ENCODE results near the gene GALNT2.

Gene GALNT2

GRCh38 chr1:230235876-230236275, 168.8 kb downstream of the GALNT2 start:
- no peak for DNase-seq (ENCODE audit: low read depth)

GRCh38 chr1:230236301-230237008, 169.4 kb downstream of the GALNT2 start:
- no peak for DNase-seq (ENCODE audit: low read depth)

- no peak for DNase-seq (ENCODE audit: low read depth)
Measured at GRCh38 chr1:230237009-230237370, 170.0 kb downstream of the GALNT2 start.

DNA sequence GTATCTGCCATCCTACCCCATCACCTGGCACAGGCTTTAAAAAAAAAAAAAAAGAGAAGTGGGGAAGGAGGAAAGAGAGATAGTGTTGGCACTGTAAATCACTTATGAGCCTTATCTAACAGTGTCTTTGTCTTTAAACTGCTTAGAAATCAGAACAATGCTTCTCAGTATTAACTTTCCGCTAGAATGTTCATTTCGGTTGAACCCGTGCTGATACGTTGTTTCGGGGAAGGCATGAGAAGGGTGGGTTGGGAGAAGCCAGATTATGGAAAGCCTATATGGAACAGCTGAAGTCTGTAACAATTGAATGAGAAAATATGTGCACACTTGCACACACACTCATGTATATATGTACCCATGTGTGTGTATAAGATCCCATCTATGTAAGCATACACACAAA, 170.8 kb downstream of the GALNT2 start:
- no peak for DNase-seq (ENCODE audit: low read depth)

DNA sequence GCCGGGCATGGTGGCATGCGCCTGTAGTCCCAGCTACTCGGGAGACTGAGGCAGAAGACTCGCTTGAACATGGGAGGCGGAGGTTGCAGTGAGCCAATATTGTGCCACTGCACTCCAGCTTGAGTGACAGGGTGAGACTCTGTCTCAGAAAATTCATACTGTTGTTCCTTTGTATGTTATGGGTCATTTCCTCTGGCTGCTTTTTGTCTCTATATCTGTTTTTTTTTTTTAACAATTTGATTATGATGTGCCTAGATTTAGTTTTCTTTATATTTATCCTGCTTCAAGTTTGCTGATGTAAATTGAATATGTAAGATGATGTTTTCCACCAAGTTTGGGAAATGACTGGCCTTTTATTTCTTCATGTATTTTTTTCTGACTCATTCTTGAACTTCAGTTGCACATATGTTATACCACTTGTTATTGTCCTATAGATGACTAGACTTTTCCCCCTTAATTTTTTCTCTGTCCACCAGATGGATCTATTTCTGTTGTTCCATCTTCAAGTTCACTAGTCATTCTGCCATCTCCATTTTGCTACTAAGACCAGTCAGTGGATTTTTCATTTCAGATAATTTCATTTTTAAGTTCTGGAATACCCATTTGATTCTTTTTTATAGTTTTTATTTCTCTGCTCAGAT, 173.5 kb downstream of the GALNT2 start:
- no peak for DNase-seq (ENCODE audit: low read depth)

DNA sequence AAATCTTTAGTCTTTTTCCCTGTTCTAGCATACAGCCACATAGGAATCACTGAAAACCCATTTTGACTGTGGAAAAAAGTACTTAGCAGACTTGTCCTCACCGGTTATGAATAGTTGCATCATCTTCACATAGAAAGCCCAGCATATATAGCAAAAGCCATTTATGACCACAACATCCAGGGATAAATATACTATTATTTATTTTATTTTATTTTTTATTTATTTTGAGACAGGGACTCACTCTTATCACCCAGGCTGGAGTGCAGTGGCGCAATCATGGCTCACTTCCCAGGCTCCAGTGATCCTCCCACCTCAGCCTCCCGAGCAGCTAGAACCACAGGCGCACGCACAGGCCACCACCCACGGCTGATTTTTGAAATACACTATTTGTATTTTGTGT, 175.3 kb downstream of the GALNT2 start:
- DNase-seq (ENCODE audit: low read depth) = no peak

DNA sequence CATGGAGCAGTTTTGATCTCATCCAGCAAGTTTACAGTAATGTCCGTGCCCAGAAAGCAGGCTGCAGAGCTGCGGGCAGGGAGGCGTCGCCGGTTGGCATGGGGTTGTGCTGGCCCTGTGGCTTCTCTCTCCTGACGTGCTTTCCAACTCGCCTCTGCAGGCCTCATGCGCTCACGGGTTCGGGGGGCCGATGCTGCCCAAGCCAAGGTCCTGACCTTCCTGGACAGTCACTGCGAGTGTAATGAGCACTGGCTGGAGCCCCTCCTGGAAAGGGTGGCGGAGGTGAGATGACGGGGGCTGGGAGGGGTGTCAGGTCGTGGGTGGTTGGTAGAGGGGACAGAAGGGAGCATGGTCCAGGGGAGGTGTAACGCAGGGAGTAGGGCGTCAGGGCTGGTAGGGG, 176.1 kb downstream of the GALNT2 start:
- DNase-seq (ENCODE audit: low read depth) = no peak

GRCh38 chr1:230243583-230244353, 176.7 kb downstream of the GALNT2 start:
- DNase-seq (ENCODE audit: low read depth) = no peak

GRCh38 chr1:230246551-230246950, 179.5 kb downstream of the GALNT2 start:
- no peak for DNase-seq (ENCODE audit: low read depth)

- DNase-seq (ENCODE audit: low read depth) = no peak
Measured at GRCh38 chr1:230248016-230248888, 181.2 kb downstream of the GALNT2 start.

- DNase-seq (ENCODE audit: low read depth) = no peak
Measured at GRCh38 chr1:230248889-230249270, 181.8 kb downstream of the GALNT2 start.

DNA sequence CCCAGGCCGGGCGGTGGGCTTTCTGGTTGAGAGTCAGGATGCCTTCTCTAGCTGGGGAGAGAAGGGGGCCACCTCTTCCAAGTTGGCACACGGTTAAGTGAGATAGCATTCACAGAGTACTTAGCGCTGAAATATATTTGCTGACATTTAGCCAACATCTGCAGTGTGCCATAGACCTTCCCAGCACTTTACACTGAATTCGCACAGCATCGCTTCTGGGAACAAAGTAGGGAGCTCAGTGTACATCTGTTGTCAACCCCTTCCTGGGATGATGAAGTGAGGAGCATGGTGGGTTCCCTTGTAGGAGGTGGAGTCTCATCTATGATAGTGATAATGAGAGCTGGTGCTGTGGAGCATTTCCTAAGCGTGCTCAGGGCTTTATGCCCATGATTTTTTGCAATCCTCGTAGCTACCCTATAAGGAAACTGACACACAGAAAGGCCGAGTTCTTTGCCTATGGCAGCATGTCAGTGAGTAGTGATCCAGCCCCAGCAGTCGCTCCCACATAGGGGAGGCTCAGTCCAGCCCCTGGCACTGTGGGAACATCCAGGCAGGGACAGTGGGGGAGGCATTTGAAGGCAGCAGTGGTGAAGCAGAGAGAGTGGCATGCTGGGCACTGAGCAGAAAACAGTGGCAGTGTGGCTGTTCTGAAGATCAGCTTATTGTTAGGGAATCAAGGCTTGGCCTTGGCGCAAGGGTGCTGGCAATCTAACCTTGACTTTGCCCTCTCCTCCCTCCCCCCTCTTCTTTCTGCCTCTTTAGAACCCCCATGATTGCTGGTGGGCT, 182.8 kb downstream of the GALNT2 start:
- no peak for DNase-seq (ENCODE audit: low read depth)

GRCh38 chr1:230250666-230251065, 183.6 kb downstream of the GALNT2 start:
- DNase-seq (ENCODE audit: low read depth) = no peak

GRCh38 chr1:230251644-230252191, 184.7 kb downstream of the GALNT2 start:
- DNase-seq (ENCODE audit: low read depth) = no peak

DNA sequence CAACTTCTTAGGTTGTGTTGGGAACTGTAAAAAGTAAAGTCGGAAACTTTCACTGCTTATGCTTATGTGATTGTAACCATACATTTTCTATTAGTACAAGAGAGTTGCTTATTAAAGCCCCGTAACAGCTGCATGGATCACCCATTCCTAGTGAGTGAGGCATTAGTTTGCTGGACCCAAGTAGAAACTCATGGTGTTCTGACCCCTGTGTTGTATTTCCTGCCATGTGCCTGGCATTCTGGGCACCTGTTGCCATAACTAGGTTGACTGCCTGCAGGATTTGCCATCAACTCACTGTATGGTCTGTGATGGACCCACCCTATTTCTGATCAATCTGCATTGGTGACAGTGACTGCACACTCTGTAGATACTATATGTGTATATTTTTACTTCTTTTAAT, 186.1 kb downstream of the GALNT2 start:
- no peak for DNase-seq (ENCODE audit: low read depth)

GRCh38 chr1:230254265-230254664, 187.2 kb downstream of the GALNT2 start:
- DNase-seq (ENCODE audit: low read depth) = no peak

DNA sequence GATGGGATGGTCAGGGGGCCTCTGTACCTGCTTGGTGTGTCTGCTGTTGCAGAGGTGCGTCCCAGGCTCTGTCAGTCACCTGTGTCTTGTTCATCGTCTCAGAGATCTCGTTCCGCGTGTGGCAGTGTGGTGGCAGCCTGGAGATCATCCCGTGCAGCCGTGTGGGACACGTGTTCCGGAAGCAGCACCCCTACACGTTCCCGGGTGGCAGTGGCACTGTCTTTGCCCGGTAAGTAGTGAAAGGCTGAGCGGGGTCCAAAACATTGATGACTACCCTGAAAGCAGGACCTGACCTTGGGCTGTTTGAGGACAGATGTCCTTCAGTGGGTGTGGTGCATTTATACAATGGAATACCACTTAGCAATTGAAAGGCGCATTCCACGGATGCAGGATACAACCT, 188.1 kb downstream of the GALNT2 start:
- no peak for DNase-seq (ENCODE audit: low read depth)

DNA sequence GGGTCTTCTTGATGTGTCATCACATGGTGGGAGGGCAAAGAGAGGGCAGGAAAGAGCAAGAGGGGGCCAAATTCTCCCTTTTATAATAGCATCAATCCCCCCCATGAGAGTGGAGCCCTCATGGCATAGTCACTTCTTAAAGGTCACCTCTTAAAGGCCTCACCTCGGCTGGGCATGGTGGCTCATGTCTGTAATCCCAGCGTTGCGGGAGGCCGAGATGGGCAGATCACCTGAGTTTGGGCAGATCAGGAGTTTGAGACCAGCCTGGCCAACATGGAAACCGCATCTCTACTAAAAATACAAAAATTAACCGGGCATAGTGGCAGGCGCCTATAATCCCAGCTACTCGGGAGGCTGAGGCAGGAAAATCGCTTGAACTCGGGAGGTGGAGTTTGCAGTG, 189.0 kb downstream of the GALNT2 start:
- DNase-seq (ENCODE audit: low read depth) = no peak

DNA sequence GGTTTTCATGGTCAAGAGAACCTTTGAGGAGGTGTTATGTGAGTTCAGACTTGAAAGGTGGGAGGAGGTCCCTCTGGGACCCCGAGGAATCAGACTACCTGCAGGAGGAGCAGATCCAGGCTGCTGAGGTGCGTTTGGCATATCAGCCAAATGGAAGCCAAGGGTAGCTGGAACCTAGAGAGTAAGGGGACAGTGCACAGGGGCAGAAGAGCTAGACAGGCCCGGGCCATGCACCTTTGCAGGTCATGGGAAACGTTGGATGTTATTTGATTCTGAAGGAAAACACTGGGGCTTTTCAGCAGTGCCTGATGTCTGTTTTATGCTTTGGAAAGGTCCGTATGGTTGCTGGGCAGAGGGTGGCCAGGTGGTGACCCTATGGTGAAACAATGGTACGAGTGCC, 189.9 kb downstream of the GALNT2 start:
- no peak for DNase-seq (ENCODE audit: low read depth)

DNA sequence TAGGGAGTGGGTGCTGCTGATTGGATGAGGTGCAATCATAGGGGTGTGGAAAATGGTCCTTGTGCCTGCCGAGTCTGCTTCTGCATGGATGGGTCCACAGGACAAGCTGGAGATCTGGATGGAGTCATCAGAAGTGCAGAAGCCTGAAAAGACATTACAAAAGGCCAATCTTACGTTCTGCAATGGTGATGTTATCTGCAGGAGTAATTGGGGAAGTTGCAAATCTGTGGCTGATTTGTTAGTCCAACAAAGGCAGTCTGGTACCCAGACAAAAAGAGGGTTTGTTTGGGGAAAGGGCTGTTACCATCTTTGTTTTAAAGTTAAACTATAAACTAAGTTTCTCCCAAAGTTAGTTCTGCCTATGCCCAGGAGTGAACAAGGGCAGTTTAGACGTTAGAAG, 192.6 kb downstream of the GALNT2 start:
- no peak for DNase-seq (ENCODE audit: low read depth)

DNA sequence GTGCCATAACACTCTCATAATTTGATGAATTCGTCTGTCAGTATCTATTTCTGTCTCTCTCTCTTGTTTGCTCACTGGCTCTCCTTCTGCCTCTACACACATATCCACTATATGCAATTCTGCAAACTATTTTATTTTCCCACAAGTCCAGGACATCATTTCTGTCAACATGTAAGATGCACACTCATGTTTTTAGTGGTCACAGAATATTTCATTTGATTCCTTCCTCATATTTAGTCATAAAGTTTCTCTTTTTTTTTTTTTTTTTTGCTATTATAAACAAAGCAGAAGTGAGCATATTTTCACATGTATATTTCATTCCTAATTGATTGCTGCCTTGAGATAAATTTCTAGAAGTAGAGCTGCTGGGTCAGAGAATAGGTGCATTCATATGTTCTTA, 193.8 kb downstream of the GALNT2 start:
- no peak for DNase-seq (ENCODE audit: low read depth)

Data from stimulated activated CD8-positive, alpha-beta memory T cell treated with anti-CD3 and anti-CD28 coated beads, Interleukin-12 subunit alpha, Interleukin-12 subunit beta, amount 100 ng/mL, for 1 hour (primary cell).